Measurements from ENCODE around the gene ZBED3.
A peak's percentile ranks its signal among the peaks of the same experiment; 100 is the strongest.
"Not testable (repeated sequence)": the region's sequence is repeated elsewhere in the genome, so short reads cannot be mapped to it uniquely, and the experiment has no call there.

Gene ZBED3

DNA sequence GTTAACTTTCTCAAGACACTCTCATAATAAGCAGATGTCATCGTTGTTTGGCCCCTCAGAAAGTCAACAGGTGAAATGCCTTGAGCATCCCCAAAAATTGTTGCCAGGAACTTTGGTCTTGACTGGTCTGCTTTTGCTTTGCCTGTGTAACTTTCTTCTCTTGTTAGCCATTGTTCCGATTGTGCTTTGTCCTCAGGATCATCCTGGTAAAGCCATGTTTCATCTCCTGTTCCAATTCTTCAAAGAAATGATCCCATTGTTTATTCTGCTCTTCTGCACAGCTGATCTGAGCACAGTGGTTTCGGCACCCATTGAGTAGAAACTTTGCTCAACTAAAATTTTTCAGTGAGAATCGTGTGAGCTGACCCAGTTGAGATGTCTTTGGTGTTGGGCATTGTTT, 8.1 kb upstream of the ZBED3 start:
- no peaks in the 10 kb centered on the region for H3K9me3 Mint-ChIP-seq
- peaks cover 1% of the 10 kb centered on the region for H3K36me3 Mint-ChIP-seq (ENCODE audit: low read depth)
- no peaks in the 10 kb centered on the region for H3K4me1 Mint-ChIP-seq (ENCODE audit: low read depth)
- H3K27me3 Mint-ChIP-seq (ENCODE audit: low read depth) = no peaks in the 10 kb centered on the region
- H3K27ac Mint-ChIP-seq = no peak overlapping the region
- H3K4me3 Mint-ChIP-seq = no peak overlapping the region

DNA sequence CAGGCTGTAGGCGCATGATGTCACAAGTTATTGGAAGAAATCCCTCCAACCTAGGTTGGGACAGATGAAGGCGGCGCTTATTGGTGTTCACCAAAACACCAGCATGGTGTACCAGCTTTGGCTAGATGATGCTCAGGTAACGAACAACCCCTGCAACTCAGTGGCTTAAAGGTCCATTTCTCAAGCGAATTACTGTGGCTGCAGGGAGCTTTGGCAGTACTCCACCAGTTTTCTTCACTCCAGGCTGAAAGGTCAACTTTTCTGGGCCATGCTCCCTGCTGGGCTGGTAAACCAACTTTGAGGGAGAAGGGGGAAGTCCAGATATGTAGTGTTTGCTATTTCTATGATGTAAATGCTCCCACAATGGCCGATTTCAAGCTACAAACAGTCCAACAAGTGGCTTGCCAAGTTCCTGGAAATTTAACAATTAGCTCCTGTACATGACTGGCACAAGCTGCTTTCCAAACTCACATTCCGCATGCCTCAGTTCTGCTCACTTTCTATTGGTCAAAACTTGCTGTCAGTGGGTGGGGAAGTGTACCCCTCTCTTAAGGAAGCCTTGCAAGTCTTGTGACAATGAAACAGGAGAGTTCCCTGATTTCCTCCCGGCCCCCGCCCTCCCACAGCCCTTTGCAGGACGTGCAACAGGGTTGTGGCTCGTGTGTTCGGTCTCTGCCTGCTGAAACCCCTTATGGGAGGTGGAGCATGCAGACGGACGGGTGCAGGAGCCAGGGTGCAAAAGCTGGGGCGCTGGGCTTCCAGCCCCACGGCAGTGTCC, 588 bp upstream of the ZBED3 start:
- H3K27me3 Mint-ChIP-seq (ENCODE audit: low read depth) = peaks cover 26% of the 10 kb centered on the region
- H3K36me3 Mint-ChIP-seq (ENCODE audit: low read depth) = peaks cover 3% of the 10 kb centered on the region
- peaks cover 4% of the 10 kb centered on the region for H3K9me3 Mint-ChIP-seq
- peak overlapping the region; percentile 89 for H3K4me3 Mint-ChIP-seq
- H3K4me1 Mint-ChIP-seq (ENCODE audit: low read depth) = peaks cover 11% of the 10 kb centered on the region
- H3K27ac Mint-ChIP-seq = no peak overlapping the region

GRCh38 chr5:77086368-77086688, 757 bp downstream of the ZBED3 start:
- Mint-ChIP-seq H3K4me3 (peak overlapping the region; percentile 89), H3K27me3 (ENCODE audit: low read depth) (peaks cover 26% of the 10 kb centered on the region), H3K36me3 (ENCODE audit: low read depth) (peaks cover 2% of the 10 kb centered on the region), H3K27ac (peak overlapping the region; percentile 19), H3K9me3 (peaks cover 4% of the 10 kb centered on the region), H3K4me1 (ENCODE audit: low read depth) (peaks cover 11% of the 10 kb centered on the region)

- Mint-ChIP-seq H3K27ac (no peak overlapping the region), H3K27me3 (ENCODE audit: low read depth) (peaks cover 23% of the 10 kb centered on the region), H3K4me3 (no peak overlapping the region), H3K9me3 (no peaks in the 10 kb centered on the region), H3K4me1 (ENCODE audit: low read depth) (peaks cover 11% of the 10 kb centered on the region), H3K36me3 (ENCODE audit: low read depth) (no peaks in the 10 kb centered on the region)
Measured at GRCh38 chr5:77083088-77083487, 4.0 kb downstream of the ZBED3 start.

DNA sequence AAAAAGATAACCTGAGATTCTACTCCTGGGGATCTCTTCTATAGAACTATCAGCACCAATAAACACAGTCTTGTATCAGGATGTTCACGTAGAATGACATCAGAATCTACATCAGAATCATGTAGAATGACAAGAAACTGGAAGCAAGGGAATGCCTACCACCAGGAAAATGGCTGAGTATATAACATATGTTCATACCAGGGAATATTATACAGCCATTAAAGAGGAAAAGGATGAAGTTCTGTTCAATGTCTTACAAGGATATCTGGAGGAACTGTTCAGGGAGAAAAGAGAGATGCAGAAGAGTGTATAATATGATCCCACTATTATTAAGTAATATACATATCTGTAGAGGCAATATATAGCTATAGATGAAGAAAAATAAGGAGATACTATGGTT, 4.8 kb downstream of the ZBED3 start:
- Mint-ChIP-seq H3K27ac (no peak overlapping the region), H3K9me3 (no peaks in the 10 kb centered on the region), H3K36me3 (ENCODE audit: low read depth) (no peaks in the 10 kb centered on the region), H3K4me3 (no peak overlapping the region), H3K27me3 (ENCODE audit: low read depth) (peaks cover 17% of the 10 kb centered on the region), H3K4me1 (ENCODE audit: low read depth) (peaks cover 7% of the 10 kb centered on the region)

DNA sequence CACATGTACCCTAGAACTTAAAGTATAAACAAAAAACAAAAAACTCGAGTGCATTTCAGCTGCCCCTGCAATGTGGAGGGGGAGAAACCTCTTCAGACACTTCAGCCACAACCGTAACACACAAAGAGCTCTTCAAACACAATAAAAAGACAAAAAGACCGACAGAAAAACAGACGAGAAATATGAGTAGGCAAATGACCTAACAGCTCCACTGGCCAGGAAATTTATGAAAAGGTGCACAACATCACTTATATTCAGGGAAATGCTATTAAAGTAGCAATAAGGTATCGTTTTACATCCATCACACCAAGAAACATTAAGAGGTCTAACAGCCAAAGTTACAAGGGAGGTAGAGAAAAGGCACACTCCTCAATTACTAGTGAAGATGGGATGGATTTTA, 6.2 kb downstream of the ZBED3 start:
- no peak overlapping the region for H3K27ac Mint-ChIP-seq

GRCh38 chr5:77080479-77080878, 6.6 kb downstream of the ZBED3 start:
- H3K36me3 Mint-ChIP-seq (ENCODE audit: low read depth); H3K4me1 Mint-ChIP-seq (ENCODE audit: low read depth); H3K27ac Mint-ChIP-seq; H3K27me3 Mint-ChIP-seq (ENCODE audit: low read depth); H3K9me3 Mint-ChIP-seq; H3K4me3 Mint-ChIP-seq: not testable (repeated sequence)

More for the DNA sequence above, 6.2 kb downstream of the ZBED3 start:
- no peaks in the 10 kb centered on the region for H3K9me3 Mint-ChIP-seq
- no peaks in the 10 kb centered on the region for H3K36me3 Mint-ChIP-seq (ENCODE audit: low read depth)
- H3K27me3 Mint-ChIP-seq (ENCODE audit: low read depth) = peaks cover 9% of the 10 kb centered on the region
- no peak overlapping the region for H3K4me3 Mint-ChIP-seq
- H3K4me1 Mint-ChIP-seq (ENCODE audit: low read depth) = peaks cover 6% of the 10 kb centered on the region

GRCh38 chr5:77077829-77078176, 9.3 kb downstream of the ZBED3 start:
- H3K27ac Mint-ChIP-seq = no peak overlapping the region
- H3K36me3 Mint-ChIP-seq (ENCODE audit: low read depth) = peaks cover 3% of the 10 kb centered on the region
- no peaks in the 10 kb centered on the region for H3K9me3 Mint-ChIP-seq
- H3K27me3 Mint-ChIP-seq (ENCODE audit: low read depth) = no peaks in the 10 kb centered on the region
- peaks cover 6% of the 10 kb centered on the region for H3K4me1 Mint-ChIP-seq (ENCODE audit: low read depth)
- H3K4me3 Mint-ChIP-seq = peak overlapping the region; percentile 57

- Mint-ChIP-seq H3K36me3 (ENCODE audit: low read depth) (peaks cover 3% of the 10 kb centered on the region), H3K4me1 (ENCODE audit: low read depth) (peaks cover 6% of the 10 kb centered on the region), H3K9me3 (no peaks in the 10 kb centered on the region), H3K27ac (no peak overlapping the region), H3K4me3 (peak overlapping the region; percentile 57), H3K27me3 (ENCODE audit: low read depth) (no peaks in the 10 kb centered on the region)
Measured at GRCh38 chr5:77076961-77077828, 9.9 kb downstream of the ZBED3 start.

DNA sequence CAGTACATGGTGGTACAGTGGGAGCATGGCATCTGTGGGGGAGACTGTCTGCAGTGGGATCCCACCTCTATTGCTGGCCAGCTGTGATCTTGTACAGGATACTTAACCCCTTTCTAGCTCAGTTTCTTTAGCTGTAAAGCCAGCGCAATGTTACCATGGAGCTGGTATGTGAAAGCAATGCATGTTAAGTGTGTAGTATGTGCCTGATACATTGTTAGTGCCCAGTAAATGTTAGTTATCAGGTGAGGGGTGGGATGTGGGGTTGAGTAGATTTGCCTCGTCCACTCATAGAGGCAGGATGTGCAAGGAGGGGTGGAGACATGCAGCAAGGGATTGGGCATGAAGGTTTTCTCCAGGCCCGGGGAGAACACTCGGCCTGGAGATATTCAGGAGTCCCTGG, 12.3 kb downstream of the ZBED3 start:
- H3K4me1 Mint-ChIP-seq (ENCODE audit: low read depth) = peaks cover 6% of the 10 kb centered on the region
- no peak overlapping the region for H3K4me3 Mint-ChIP-seq
- no peak overlapping the region for H3K27ac Mint-ChIP-seq
- no peaks in the 10 kb centered on the region for H3K27me3 Mint-ChIP-seq (ENCODE audit: low read depth)
- no peaks in the 10 kb centered on the region for H3K9me3 Mint-ChIP-seq
- peaks cover 6% of the 10 kb centered on the region for H3K36me3 Mint-ChIP-seq (ENCODE audit: low read depth)

DNA sequence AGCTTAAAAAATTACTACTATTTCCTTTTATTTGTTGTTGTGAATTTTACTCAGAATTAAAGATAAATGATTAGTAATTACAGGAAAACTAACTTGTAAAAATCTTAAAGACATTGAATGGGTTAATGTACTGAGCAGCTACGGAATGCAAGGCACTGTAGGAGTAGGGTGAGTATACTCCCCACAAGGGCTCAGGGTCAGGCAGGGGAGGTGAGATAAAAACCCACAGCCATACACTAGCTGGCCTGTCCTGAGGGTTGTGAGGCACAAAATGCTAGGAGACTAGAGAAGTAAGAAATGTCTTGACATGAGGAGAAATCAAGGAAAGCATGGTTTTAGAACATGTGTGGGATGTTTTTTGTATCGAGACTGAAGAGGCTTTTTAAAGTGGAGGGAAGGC, 13.4 kb downstream of the ZBED3 start:
- H3K4me3 Mint-ChIP-seq = no peak overlapping the region
- H3K27me3 Mint-ChIP-seq (ENCODE audit: low read depth) = no peaks in the 10 kb centered on the region
- no peaks in the 10 kb centered on the region for H3K9me3 Mint-ChIP-seq
- H3K4me1 Mint-ChIP-seq (ENCODE audit: low read depth) = peaks cover 6% of the 10 kb centered on the region
- H3K27ac Mint-ChIP-seq = no peak overlapping the region
- H3K36me3 Mint-ChIP-seq (ENCODE audit: low read depth) = peaks cover 12% of the 10 kb centered on the region

- no peaks in the 10 kb centered on the region for H3K27me3 Mint-ChIP-seq (ENCODE audit: low read depth)
- H3K9me3 Mint-ChIP-seq = no peaks in the 10 kb centered on the region
- peaks cover 37% of the 10 kb centered on the region for H3K36me3 Mint-ChIP-seq (ENCODE audit: low read depth)
- no peak overlapping the region for H3K27ac Mint-ChIP-seq
- H3K4me1 Mint-ChIP-seq (ENCODE audit: low read depth) = peaks cover 11% of the 10 kb centered on the region
- no peak overlapping the region for H3K4me3 Mint-ChIP-seq
Measured at GRCh38 chr5:77066823-77067442, 20.2 kb downstream of the ZBED3 start.

DNA sequence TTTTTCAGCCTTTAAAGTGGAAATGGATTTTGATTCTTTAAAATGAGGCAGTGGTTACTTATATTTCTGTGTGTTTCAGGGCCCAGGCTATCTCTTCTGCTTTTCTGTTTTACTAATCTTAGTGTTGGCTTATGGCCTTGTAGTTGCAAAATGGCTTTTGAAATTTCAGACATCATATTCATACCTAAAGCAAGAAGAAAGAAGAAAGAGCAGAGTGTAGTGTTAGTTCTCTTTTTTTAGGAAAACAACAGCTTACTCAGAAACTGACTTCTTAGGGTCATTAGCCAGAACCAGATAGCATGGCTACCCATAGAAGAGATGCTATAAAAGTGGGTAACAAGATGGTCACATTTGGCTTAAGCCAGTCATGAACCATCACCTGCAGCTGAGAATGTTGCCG, 20.9 kb downstream of the ZBED3 start:
- Mint-ChIP-seq H3K27ac (no peak overlapping the region), H3K36me3 (ENCODE audit: low read depth) (peaks cover 42% of the 10 kb centered on the region), H3K27me3 (ENCODE audit: low read depth) (no peaks in the 10 kb centered on the region), H3K9me3 (no peaks in the 10 kb centered on the region), H3K4me1 (ENCODE audit: low read depth) (peaks cover 11% of the 10 kb centered on the region), H3K4me3 (no peak overlapping the region)

GRCh38 chr5:77065256-77065655, 21.8 kb downstream of the ZBED3 start:
- Mint-ChIP-seq H3K4me1 (ENCODE audit: low read depth) (peaks cover 11% of the 10 kb centered on the region), H3K9me3 (no peaks in the 10 kb centered on the region), H3K27ac (no peak overlapping the region), H3K4me3 (no peak overlapping the region), H3K36me3 (ENCODE audit: low read depth) (peaks cover 44% of the 10 kb centered on the region), H3K27me3 (ENCODE audit: low read depth) (no peaks in the 10 kb centered on the region)

GRCh38 chr5:77064040-77064439, 23.0 kb downstream of the ZBED3 start:
- Mint-ChIP-seq H3K4me1 (ENCODE audit: low read depth) (peaks cover 11% of the 10 kb centered on the region), H3K9me3 (no peaks in the 10 kb centered on the region), H3K27me3 (ENCODE audit: low read depth) (no peaks in the 10 kb centered on the region), H3K36me3 (ENCODE audit: low read depth) (peaks cover 41% of the 10 kb centered on the region), H3K4me3 (no peak overlapping the region), H3K27ac (no peak overlapping the region)
